ENCODE data around the gene TBL1X. TPM values are rescaled to one million over a fixed set of nuclear protein-coding genes. Genes with fewer than 3 reads are reported as not detected.

The TBL1X gene
- total RNA-seq, 1 experiment from 2014 or later: 14.6 TPM

DNA sequence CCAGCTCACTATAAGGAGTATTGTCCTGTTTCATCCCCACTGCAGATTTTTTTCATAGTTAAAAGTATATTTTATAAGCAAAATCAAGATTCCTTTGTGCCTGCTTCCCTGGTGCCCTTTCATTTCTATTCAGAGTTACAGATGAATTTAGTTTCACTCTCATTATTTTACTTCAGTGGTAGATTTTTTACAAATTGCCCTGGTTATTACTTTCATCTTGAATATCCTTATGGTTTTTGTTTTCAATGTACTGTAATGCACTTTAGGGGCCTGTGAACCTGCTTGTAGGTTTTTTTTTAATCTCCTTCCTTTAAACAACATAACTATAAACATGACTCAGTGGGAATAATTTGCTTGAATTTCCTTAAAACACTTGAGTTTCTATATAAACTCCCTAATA, 174.0 kb downstream of the TBL1X start:
- H3K36me3 ChIP-seq (ENCODE audit: control insufficient read depth, insufficient read depth, low read length): no peaks in the 10 kb centered on the region
- H3K4me3 ChIP-seq (ENCODE audit: low read depth in 2 of 2, low read length in 2 of 2): no peak overlapping the region
- no peaks in the 10 kb centered on the region for H3K27me3 ChIP-seq (ENCODE audit: control insufficient read depth, insufficient read depth, low read length)
- DNase-seq (ENCODE audit: low read depth, low spot score): no peak
- in situ Hi-C loops (cut with HindIII; ENCODE audit: low pct_unique_long_range_greater_than_20kb, low sequenced_read_pairs) (no loop called here), intact Hi-C loops (cut with micrococcal nuclease; ENCODE audit: unreplicated experiment) (no loop called here)
- H3K4me1 ChIP-seq (ENCODE audit: control insufficient read depth, insufficient read depth, low read length): no peaks in the 10 kb centered on the region
- CTCF ChIA-PET: no interaction called here
- BruUV-seq (replicated peaks): no TSS peak
- H3K9me3 ChIP-seq (ENCODE audit: control insufficient read depth, insufficient read depth, low read depth, low read length): no peaks in the 10 kb centered on the region
- TF ChIP-seq, protein P1, sequence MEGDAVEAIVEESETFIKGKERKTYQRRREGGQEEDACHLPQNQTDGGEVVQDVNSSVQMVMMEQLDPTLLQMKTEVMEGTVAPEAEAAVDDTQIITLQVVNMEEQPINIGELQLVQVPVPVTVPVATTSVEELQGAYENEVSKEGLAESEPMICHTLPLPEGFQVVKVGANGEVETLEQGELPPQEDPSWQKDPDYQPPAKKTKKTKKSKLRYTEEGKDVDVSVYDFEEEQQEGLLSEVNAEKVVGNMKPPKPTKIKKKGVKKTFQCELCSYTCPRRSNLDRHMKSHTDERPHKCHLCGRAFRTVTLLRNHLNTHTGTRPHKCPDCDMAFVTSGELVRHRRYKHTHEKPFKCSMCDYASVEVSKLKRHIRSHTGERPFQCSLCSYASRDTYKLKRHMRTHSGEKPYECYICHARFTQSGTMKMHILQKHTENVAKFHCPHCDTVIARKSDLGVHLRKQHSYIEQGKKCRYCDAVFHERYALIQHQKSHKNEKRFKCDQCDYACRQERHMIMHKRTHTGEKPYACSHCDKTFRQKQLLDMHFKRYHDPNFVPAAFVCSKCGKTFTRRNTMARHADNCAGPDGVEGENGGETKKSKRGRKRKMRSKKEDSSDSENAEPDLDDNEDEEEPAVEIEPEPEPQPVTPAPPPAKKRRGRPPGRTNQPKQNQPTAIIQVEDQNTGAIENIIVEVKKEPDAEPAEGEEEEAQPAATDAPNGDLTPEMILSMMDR (IDR thresholded peaks at IDR 0.05): no peak
- no peak for TF ChIP-seq SIN3A (IDR thresholded peaks at IDR 0.05; ENCODE audit: borderline replicate concordance, insufficient read depth, low read depth, low read length)
- no peak for TF ChIP-seq TCF7L2 (IDR thresholded peaks at IDR 0.05; ENCODE audit: low read depth, low read length)
- ATAC-seq: no peak
- no peak overlapping the region for H3K27ac ChIP-seq (ENCODE audit: low read length)
- POLR2A ChIA-PET: no interaction called here

DNA sequence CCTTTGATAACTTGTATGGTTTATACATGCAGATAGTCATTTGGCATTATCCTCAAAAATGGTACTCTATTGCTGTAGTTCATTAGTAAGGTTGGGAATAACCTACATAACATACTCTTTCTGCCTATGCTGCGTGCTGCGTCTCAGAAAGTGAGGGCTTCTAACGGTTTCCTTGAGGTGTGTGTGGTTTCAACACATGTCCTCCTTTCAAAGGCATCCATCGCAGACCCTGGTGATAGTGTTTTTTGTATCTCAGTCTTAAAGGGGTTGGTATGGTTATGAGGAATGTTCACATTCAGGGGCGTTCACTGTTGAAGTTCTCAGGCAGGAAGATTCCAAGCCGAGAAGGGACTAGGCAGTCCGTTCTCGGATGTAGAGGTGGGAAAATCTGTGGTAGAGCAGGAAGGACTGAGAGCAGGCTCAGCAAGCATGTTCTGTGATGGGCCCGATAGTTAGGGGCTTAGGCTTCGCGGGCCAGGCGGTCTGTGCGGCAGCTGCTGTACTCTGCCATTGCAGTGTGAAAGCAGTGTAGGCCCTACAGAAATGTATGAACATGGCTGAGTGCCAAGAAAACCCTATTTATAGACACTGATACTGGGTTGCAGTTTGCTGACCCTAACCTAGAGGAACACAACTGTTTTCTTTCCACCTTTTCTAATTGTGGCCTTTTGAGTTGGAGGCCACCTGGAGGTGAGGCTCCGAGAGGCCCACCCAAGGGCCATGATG, 177.6 kb downstream of the TBL1X start:
- no TSS peak for BruUV-seq (replicated peaks)
- no peak for TF ChIP-seq TCF7L2 (IDR thresholded peaks at IDR 0.05; ENCODE audit: low read depth, low read length)
- TF ChIP-seq, protein P1 (IDR thresholded peaks at IDR 0.05): no peak
- Histone ChIP-seq H3K27ac (ENCODE audit: low read length) (no peak overlapping the region), H3K4me3 (ENCODE audit: low read depth in 2 of 2, low read length in 2 of 2) (no peak overlapping the region), H3K27me3 (ENCODE audit: control insufficient read depth, insufficient read depth, low read length) (no peaks in the 10 kb centered on the region), H3K4me1 (ENCODE audit: control insufficient read depth, insufficient read depth, low read length) (no peaks in the 10 kb centered on the region), H3K9me3 (ENCODE audit: control insufficient read depth, insufficient read depth, low read depth, low read length) (no peaks in the 10 kb centered on the region), H3K36me3 (ENCODE audit: control insufficient read depth, insufficient read depth, low read length) (no peaks in the 10 kb centered on the region)
- ChIA-PET POLR2A (no interaction called here), CTCF (no interaction called here)
- intact Hi-C loops (cut with micrococcal nuclease; ENCODE audit: unreplicated experiment) (no loop called here), in situ Hi-C loops (cut with HindIII; ENCODE audit: low pct_unique_long_range_greater_than_20kb, low sequenced_read_pairs) (no loop called here)
- DNase-seq (ENCODE audit: low read depth, low spot score) (no peak), ATAC-seq (no peak)

GRCh38 chrX:9643807-9644206, 178.9 kb downstream of the TBL1X start:
- intact Hi-C loops (cut with micrococcal nuclease; ENCODE audit: unreplicated experiment): no loop called here
- H3K9me3 ChIP-seq (ENCODE audit: control insufficient read depth, insufficient read depth, low read depth, low read length): no peaks in the 10 kb centered on the region
- ChIA-PET CTCF (no interaction called here), POLR2A (no interaction called here)
- DNase-seq (ENCODE audit: low read depth, low spot score) (no peak), ATAC-seq (no peak)
- no peaks in the 10 kb centered on the region for H3K36me3 ChIP-seq (ENCODE audit: control insufficient read depth, insufficient read depth, low read length)
- TF ChIP-seq POLR2AphosphoS5 (IDR thresholded peaks at IDR 0.05; ENCODE audit: low read depth, low read length) (no peak), TCF7L2 (IDR thresholded peaks at IDR 0.05; ENCODE audit: low read depth, low read length) (no peak)
- TF ChIP-seq, protein P1 (IDR thresholded peaks at IDR 0.05): no peak
- H3K27me3 ChIP-seq (ENCODE audit: control insufficient read depth, insufficient read depth, low read length): no peaks in the 10 kb centered on the region
- H3K4me3 ChIP-seq (ENCODE audit: low read depth in 2 of 2, low read length in 2 of 2): no peak overlapping the region
- H3K4me1 ChIP-seq (ENCODE audit: control insufficient read depth, insufficient read depth, low read length): no peaks in the 10 kb centered on the region
- no TSS peak for BruUV-seq (replicated peaks)
- in situ Hi-C loops (cut with HindIII; ENCODE audit: low pct_unique_long_range_greater_than_20kb, low sequenced_read_pairs): no loop called here
- H3K27ac ChIP-seq (ENCODE audit: low read length): no peak overlapping the region
